GM19099 (cell line): ENCODE data around the gene GNAZ.

ENCODE experiments used
- POLR2A ChIP-seq: IDR thresholded peaks from 3 replicates; pipeline ENCODE4 v1.6.1; 2011; ENCODE audit warnings: low read depth; ENCODE audit not compliant: insufficient read length; ENCODE audit errors: extremely low read depth

Gene GNAZ

GRCh38 chr22:23127055-23127756 is 56.9 kb downstream of the GNAZ start:
- no peak for TF ChIP-seq POLR2A

GRCh38 chr22:23127788-23128187 is 57.5 kb downstream of the GNAZ start:
- no peak for TF ChIP-seq POLR2A

GRCh38 chr22:23128269-23129108 is 58.2 kb downstream of the GNAZ start:
- no peak for TF ChIP-seq POLR2A

- no peak for TF ChIP-seq POLR2A
Measured at GRCh38 chr22:23129149-23129548, 58.8 kb downstream of the GNAZ start.

- TF ChIP-seq POLR2A, result no peak
Measured at GRCh38 chr22:23130697-23131096, 60.4 kb downstream of the GNAZ start.

- TF ChIP-seq POLR2A, result no peak
Measured at GRCh38 chr22:23131931-23132330, 61.6 kb downstream of the GNAZ start.

GRCh38 chr22:23132376-23133091 is 62.2 kb downstream of the GNAZ start:
- no peak for TF ChIP-seq POLR2A

- TF ChIP-seq POLR2A, result no peak
Measured at GRCh38 chr22:23133922-23134321, 63.6 kb downstream of the GNAZ start.

GRCh38 chr22:23137468-23137867 is 67.1 kb downstream of the GNAZ start:
- TF ChIP-seq POLR2A, result no peak

- TF ChIP-seq POLR2A, result peak; percentile 45
Measured at GRCh38 chr22:23137905-23138561, 67.7 kb downstream of the GNAZ start.

- TF ChIP-seq POLR2A, result no peak
Measured at GRCh38 chr22:23138584-23139435, 68.5 kb downstream of the GNAZ start.

- TF ChIP-seq POLR2A, result no peak
Measured at GRCh38 chr22:23140385-23140784, 70.1 kb downstream of the GNAZ start.

GRCh38 chr22:23142546-23143105 is 72.3 kb downstream of the GNAZ start:
- no peak for TF ChIP-seq POLR2A

GRCh38 chr22:23143119-23143518 is 72.8 kb downstream of the GNAZ start:
- no peak for TF ChIP-seq POLR2A

- TF ChIP-seq POLR2A, result no peak
Measured at GRCh38 chr22:23144432-23144831, 74.1 kb downstream of the GNAZ start.
